ENCODE results near the gene PPM1E.
"Not testable (repeated sequence)": the region's sequence is repeated elsewhere in the genome, so short reads cannot be mapped to it uniquely, and the experiment has no call there.

Gene PPM1E

DNA sequence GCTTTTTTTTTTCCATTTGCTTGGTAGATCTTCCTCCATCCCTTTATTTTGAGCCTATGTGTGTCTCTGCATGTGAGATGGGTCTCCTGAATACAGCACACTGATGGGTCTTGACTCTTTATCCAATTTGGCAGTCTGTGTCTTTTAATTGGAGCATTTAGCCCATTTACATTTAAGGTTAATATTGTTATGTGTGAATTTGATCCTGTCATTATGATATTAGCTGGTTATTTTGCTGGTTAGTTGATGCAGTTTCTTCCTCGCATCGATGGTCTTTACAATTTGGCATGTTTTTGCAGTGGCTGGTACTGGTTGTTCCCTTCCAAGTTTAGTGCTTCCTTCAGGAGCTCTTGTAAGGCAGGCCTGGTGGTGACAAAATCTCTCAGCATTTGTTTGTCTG is 94.5 kb downstream of the PPM1E start:
- not testable (repeated sequence) for DNase-seq

DNA sequence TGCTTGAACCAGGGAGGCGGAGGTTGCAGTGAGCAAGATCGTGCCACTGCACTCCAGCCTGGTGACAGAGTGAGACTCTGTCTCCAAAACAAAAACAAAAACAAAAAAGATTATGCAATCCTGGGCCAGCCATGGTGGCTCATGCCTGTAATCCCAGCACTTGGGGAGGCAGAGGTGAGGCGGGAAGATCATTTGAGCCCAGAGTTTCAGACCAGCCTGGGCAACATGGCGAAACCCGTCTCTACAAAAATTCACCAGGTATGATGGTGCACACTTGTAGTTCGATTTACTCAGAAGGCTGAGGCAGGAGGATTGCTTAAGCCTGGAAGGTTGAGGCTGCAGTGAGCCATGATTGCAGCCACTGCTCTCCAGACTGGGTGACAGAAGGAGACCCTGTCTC is 109.6 kb downstream of the PPM1E start:
- no peak for DNase-seq

- DNase-seq: no peak
These were observed 115.1 kb downstream of the PPM1E start for GRCh38 chr17:58870747-58871146.

DNA sequence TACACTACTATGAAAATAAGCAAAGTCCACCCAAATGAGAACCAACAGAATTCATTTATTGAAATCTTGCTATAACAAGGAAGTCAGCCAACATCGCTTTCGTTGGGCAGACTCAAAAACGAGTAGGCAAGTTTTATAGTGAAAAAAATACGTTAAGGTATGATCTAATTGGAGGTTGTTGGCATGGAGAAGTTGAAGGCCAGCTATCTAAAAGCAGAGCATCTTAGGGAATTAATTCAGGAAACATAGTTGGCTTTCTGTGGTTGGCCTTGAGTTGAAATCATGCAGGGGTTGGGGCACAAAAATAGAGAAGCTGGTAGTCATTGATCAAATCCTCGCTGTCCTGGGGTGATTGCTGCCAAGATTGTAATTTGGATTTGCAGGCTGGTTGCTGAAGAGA is 118.3 kb downstream of the PPM1E start:
- no peak for DNase-seq

GRCh38 chr17:58875261-58875660 is 119.6 kb downstream of the PPM1E start:
- no peak for DNase-seq

DNA sequence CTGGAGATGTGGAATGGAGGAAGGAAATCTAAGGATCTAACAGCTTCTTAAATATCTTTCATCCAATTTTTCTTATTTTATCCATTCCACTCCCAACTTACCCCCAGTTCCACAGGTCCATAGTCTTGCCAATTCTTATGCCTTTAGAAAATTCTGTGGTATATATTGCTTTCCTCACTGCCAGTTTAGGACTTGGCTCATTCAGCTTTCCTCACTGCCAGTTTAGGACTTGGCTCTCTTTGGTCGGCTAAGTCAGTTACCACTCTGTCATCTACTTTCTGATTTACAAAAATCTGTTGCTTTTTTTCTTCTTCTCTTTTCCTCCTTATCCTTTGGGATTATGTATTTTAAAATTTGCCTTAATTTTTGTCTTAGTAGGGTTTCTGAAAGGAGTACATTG is 128.5 kb downstream of the PPM1E start:
- no peak for DNase-seq

GRCh38 chr17:58886514-58886913 is 130.9 kb downstream of the PPM1E start:
- no peak for DNase-seq

- no peak for DNase-seq
These were observed 134.3 kb downstream of the PPM1E start for GRCh38 chr17:58889928-58890327.

- DNase-seq: no peak
These were observed 143.5 kb downstream of the PPM1E start for GRCh38 chr17:58899191-58899590.

- DNase-seq: no peak
These were observed 146.7 kb downstream of the PPM1E start for GRCh38 chr17:58902322-58902721.

GRCh38 chr17:58911741-58912343 is 156.2 kb downstream of the PPM1E start:
- no peak for DNase-seq

DNA sequence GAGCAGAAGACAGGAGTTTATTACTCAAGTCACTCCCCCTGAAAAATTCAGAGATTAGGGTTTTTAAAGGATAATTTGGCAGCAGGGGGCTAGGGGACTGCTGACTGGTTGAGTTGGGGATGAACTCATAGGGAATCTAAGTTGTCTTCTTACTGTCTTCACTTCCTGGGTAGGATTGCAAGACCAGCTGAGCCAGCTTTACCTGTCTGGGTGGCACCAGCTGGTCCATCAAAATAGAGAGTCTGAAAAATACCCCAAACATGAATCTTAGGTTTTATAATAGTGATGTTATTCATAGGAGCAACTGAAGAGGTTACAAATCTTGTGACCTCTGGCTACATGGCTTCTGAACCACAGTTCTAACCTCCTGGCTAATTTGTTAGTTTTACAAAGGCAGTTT is 157.9 kb downstream of the PPM1E start:
- DNase-seq: no peak

- no peak for DNase-seq
These were observed 158.5 kb downstream of the PPM1E start for GRCh38 chr17:58913971-58914769.

DNA sequence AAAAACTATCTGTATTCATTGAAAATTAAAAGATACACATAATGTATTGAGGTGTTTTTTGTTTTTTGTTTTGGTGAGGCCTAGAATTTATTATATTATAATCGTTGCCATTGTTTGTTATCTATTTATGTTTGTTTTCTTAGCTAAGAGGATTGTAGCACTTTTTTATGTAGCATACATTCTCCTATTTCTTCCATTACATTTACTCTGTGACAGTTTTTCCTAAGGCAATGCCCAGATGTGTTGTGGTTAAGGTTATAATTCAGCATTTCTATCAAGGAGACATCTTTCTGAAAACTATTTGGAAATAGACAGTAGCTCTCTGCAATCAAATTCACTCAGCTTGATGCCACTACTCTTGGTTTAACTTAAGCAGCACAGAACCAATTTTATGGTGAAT is 161.6 kb downstream of the PPM1E start:
- DNase-seq: no peak

- no peak for DNase-seq
These were observed 162.4 kb downstream of the PPM1E start for GRCh38 chr17:58918072-58918471.

GRCh38 chr17:58918884-58919283 is 163.2 kb downstream of the PPM1E start:
- DNase-seq: no peak

DNA sequence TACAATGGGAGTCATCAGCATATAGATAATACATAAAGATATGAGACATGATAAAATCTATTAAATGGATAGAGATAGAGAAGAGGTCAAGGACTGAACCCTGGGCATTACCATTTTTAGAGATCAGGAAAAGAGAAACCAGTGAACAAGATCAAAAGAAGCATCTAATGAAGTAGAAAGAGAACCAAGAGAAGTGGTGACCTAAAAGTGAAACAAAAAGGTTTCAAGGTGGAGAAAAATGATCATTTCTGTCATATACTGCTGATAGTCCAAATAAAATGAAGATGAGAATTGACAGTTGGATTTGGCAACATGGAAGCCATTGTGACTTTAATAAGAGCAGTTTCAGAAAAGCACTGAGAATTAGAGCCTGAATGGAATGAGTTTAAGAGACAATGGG is 165.1 kb downstream of the PPM1E start:
- DNase-seq: no peak

DNA sequence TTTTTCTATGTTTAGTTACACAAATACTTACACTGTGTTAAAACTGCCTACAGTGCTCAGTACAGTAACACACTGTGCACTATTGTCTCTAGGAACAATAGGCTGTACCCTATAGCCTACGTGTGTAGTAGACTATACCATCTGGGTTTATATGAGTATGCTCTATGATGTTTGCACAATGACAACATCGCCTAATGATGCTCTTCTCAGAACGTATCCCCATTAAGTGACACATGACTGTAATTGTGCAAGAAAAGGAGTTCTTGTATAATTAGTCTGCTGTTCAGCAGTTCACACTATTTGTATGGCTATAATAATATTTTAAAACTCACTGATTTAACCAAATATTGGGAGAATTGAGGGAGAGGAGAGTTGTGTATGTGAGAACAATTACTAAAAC is 177.3 kb downstream of the PPM1E start:
- no peak for DNase-seq

GRCh38 chr17:58936295-58936694 is 180.6 kb downstream of the PPM1E start:
- DNase-seq: no peak

DNA sequence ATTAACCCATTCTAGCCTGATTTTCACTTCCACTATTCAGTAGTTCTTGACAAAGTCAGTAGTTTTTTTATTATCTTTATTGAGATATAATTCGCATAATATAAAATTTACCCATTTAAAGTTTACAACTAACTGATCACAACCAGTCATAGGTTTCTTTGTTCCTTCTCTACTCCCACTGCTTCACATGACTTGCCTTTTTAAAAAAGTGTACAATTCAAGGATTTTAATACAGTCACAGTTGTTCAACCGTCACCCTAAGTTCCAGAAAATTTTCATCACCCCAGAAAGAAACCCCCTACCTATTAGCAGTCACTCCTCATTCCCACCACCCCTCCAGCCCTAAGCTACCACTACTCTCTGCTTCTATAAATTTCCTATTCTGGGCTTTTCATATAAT is 188.5 kb downstream of the PPM1E start:
- DNase-seq: no peak

DNA sequence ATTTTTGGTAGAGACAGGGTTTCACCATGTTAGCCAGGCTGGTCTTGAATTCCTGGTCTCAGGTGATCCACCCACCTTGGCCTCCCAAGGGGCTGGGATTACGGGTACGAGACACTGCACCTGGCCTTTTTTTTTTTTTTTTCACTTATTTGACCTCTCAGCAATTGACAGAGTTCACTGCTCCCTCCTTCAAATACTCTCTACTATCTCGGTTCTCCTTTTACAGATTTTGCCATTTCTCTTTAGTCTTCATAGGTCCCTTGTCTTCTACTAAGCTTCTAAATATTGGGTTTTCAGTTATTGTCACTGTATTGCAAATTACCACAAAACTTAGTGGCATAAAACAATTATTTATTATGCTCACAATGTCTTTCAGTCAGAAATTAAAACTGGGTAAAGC is 191.8 kb downstream of the PPM1E start:
- DNase-seq: no peak

DNA sequence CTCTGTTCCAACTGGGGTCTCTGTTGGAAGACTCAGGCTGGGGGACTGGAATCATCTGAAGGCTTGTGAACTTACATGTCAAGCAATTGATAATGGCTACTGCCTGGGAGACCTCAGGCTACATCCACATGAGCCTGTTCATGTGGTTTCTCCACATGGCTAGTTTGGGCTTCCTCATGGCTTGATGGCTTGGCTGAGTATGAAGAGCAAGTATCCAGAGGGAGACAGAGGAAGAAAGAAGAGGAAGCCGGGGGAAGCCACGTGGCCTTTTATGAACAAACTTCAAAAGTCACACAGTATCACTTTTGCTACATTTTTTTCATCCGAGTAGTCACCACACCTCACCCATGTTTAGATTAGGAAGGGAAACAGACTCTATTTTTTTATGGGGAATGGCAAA is 192.2 kb downstream of the PPM1E start:
- no peak for DNase-seq

DNA sequence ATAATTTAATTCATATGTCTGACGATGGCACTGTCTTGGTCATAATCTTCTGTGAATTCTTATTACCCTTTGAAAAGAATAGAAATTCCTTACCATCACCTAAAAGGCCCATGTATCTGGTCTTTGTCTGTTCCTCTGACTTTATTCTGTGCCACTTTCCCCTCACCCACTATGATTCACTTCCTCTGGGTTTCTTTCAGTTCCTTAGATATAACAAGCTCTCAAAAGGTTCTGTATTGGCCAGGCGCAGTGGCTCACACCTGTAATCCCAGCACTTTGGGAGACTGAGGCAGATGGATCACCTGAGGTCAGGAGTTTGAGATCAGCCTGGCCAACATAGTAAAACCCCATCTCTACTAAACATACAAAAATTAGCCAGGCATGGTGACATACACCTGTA is 198.7 kb downstream of the PPM1E start:
- not testable (repeated sequence) for DNase-seq

DNA sequence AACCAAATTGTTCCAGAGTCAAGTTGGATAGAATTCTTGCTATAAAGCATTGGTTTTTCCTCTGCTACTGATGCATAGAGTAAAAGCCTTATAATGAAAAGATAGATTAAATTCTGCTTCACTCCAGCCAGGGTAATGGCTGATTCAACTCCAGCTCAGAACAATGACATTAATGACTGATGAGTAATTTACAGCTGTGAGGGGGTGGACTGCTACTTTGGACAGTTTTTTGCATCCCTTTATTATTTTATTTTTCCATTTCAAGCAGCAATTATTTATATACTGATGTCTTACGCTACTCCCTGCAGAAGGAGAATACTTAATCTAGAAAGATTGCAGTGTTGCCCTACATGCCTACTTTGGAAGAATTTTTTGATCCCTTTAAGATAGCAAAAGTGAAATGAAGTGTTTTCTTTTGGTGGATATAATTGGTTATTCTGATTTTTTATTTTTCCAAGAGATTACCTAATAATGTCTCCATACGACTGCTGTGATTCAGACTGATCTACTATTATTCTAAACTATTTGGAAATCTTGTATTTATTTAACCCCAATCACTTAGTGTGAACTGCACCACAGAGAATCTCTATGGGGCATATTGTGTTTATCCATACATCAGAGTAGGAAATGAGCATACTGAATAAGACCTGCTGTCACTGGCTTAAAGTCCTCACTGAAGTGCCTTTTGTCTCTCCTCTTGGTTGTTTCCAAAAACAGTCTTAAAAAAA is 201.5 kb downstream of the PPM1E start:
- no peak for DNase-seq

Data from activated CD8-positive, alpha-beta memory T cell treated with anti-CD3 and anti-CD28 coated beads, Interleukin-2, amount 50 U/mL, for 48 hours (primary cell).